IPS-15b (cell line): ENCODE measurements around the gene ZNF267.
"Not testable (repeated sequence)": the region's sequence is repeated elsewhere in the genome, so short reads cannot be mapped to it uniquely, and the experiment has no call there.

ENCODE experiments used
- H3K27me3 ChIP-seq: one replicate; pipeline ENCODE4 v1.6.1; 2013; ENCODE audit warnings: low read length; ENCODE audit not compliant: control insufficient read depth, insufficient read depth
- H3K36me3 ChIP-seq: one replicate; pipeline ENCODE4 v1.6.1; 2013; ENCODE audit warnings: low read length; ENCODE audit not compliant: control insufficient read depth, insufficient read depth
- H3K4me1 ChIP-seq: one replicate; pipeline ENCODE4 v1.6.1; 2013; ENCODE audit warnings: mild to moderate bottlenecking, low read length; ENCODE audit not compliant: control insufficient read depth, insufficient read depth
- H3K4me3 ChIP-seq: one replicate; pipeline ENCODE4 v1.5.1; 2013; ENCODE audit warnings: low read depth, low read length
- H3K9ac ChIP-seq: one replicate; pipeline ENCODE4 v1.6.1; 2013; ENCODE audit warnings: low read depth, mild to moderate bottlenecking, low read length
- H3K9me3 ChIP-seq: one replicate; pipeline ENCODE4 v1.6.1; 2013; ENCODE audit warnings: mild to moderate bottlenecking, low read length; ENCODE audit not compliant: control insufficient read depth, insufficient read depth

Gene ZNF267

GRCh38 chr16:31960186-31960910 is 86.7 kb downstream of the ZNF267 start:
- not testable (repeated sequence) for H3K4me1 ChIP-seq

More at GRCh38 chr16:31960186-31960910, 86.7 kb downstream of the ZNF267 start:
- H3K9me3 ChIP-seq, H3K9ac ChIP-seq, H3K4me3 ChIP-seq, H3K36me3 ChIP-seq, H3K27me3 ChIP-seq: not testable (repeated sequence)
